ENCODE measurements around the gene CLDN3. TPM values are rescaled to one million over a fixed set of nuclear protein-coding genes. Genes with fewer than 3 reads are reported as not detected.

Gene CLDN3
- total RNA-seq, 4 donors from 2014 or later = 249 to 330 (median 288) TPM

GRCh38 chr7:73746378-73746777, 23.7 kb downstream of the CLDN3 start:
- DNase-seq = peak; percentile 88 to 90
- peaks cover 44 to 58% of the 10 kb centered on the region in 2 donors for H3K4me1 ChIP-seq
- H3K4me3 ChIP-seq (replicated peaks in 1 of 3) = no peak overlapping the region
- H3K27me3 ChIP-seq = no peaks in the 10 kb centered on the region
- TF ChIP-seq CTCF (IDR thresholded peaks at IDR 0.05) (no peak), POLR2A (IDR thresholded peaks at IDR 0.05) (peak in 1 of 2 donors; percentile 65)
- peak overlapping the region; percentile 98 to 100 (median 99) for H3K27ac ChIP-seq
- WGBS, 2 donors = 23 to 34% methylated on average over 4 of the region's 4 CpGs
- intact Hi-C loops (cut with DNase I) = no loop called here
- no peaks in the 10 kb centered on the region for H3K36me3 ChIP-seq
- no peaks in the 10 kb centered on the region for H3K9me3 ChIP-seq

GRCh38 chr7:73742753-73743641, 27.1 kb downstream of the CLDN3 start:
- TF ChIP-seq CTCF (IDR thresholded peaks at IDR 0.05) = no peak
- TF ChIP-seq POLR2A (IDR thresholded peaks at IDR 0.05) = peak; percentile 29 to 74
- 17% methylated on average over 19 to 24 of the region's 35 CpGs for WGBS, 2 donors
- peak; percentile 100 for DNase-seq
- no peaks in the 10 kb centered on the region for H3K9me3 ChIP-seq
- H3K36me3 ChIP-seq = no peaks in the 10 kb centered on the region
- no peaks in the 10 kb centered on the region for H3K27me3 ChIP-seq
- H3K4me1 ChIP-seq = peaks cover 66 to 78% of the 10 kb centered on the region in 2 donors
- H3K4me3 ChIP-seq (replicated peaks in 1 of 3) = no peak overlapping the region
- peak overlapping the region; percentile 98 to 100 (median 99) for H3K27ac ChIP-seq
- intact Hi-C loops (cut with DNase I) = loop anchor here (5.0 kb wide), 1 partner anchor 84 kb away; no protein-coding TSS in a partner anchor

- Histone ChIP-seq H3K9me3 (no peaks in the 10 kb centered on the region), H3K4me1 (peaks cover 71 to 81% of the 10 kb centered on the region in 2 donors), H3K36me3 (peaks cover 0 to 2% of the 10 kb centered on the region in 2 donors), H3K4me3 (replicated peaks in 1 of 3) (no peak overlapping the region), H3K27ac (peak overlapping the region; percentile 98 to 100 (median 99)), H3K27me3 (no peaks in the 10 kb centered on the region)
- intact Hi-C loops (cut with DNase I) = loop anchor here (5.0 kb wide), 1 partner anchor 85 kb away; no protein-coding TSS in a partner anchor
- peak; percentile 91 to 92 for DNase-seq
- 31 to 35% methylated on average over 6 to 7 of the region's 7 CpGs for WGBS, 2 donors
- TF ChIP-seq POLR2A (IDR thresholded peaks at IDR 0.05) = peak in 1 of 2 donors; percentile 31
- TF ChIP-seq CTCF (IDR thresholded peaks at IDR 0.05) = peak in 1 of 6 experiments; percentile 31
These were observed 27.7 kb downstream of the CLDN3 start for GRCh38 chr7:73742338-73742752.

GRCh38 chr7:73741600-73741999, 28.5 kb downstream of the CLDN3 start:
- Histone ChIP-seq H3K27ac (peak overlapping the region; percentile 98 to 100 (median 99)), H3K9me3 (no peaks in the 10 kb centered on the region), H3K4me3 (replicated peaks in 1 of 3) (no peak overlapping the region), H3K36me3 (peaks cover 4 to 9% of the 10 kb centered on the region in 2 donors), H3K4me1 (peaks cover 68 to 83% of the 10 kb centered on the region in 2 donors), H3K27me3 (no peaks in the 10 kb centered on the region)
- TF ChIP-seq CTCF (IDR thresholded peaks at IDR 0.05) (no peak), POLR2A (IDR thresholded peaks at IDR 0.05) (peak in 1 of 2 donors; percentile 49)
- intact Hi-C loops (cut with DNase I) = loop anchor here (5.0 kb wide), 1 partner anchor 86 kb away; no protein-coding TSS in a partner anchor
- 59 to 69% methylated on average over 5 of the region's 5 CpGs for WGBS, 2 donors
- DNase-seq = peak; percentile 62 to 66
